H1 (cell line): ENCODE measurements around the gene VCP. TPM values are rescaled to one million over a fixed set of nuclear protein-coding genes. Genes with fewer than 3 reads are reported as not detected.

ENCODE experiments used
- polyA plus RNA-seq, 7 experiments: library from polyadenylated mRNA; depleted of rRNA in 3 of 7; stranded (reverse) in 5 of 7; unstranded in 2 of 7; fragments of >200 nt in 5 of 7; fragments of 200-250 nt in 2 of 7; gene quantifications; 1 replicate in 5 of 7; 2 replicates in 1 of 7; 4 replicates in 1 of 7; pipeline versions ENCODE4 v1.2.1 to v1.2.3, GENCODE V29; 2011 to 2013; ENCODE audit warnings: missing spikeins in 2 of 7, mixed read lengths in 2 of 7
- small RNA-seq: library from polyadenylated mRNA; stranded (forward); fragments of <200 nt; extraction: miRNeasy Mini kit (QIAGEN cat#:217004); gene quantifications from one replicate; pipeline ENCODE3, GENCODE V24; 2013; ENCODE audit not compliant: insufficient read depth
- total RNA-seq: library from RNA; stranded (reverse); fragmentation: NEBNext Ultra II Directional; extraction: Animal tissue kit (Norgen Biotek cat#: 25700); gene quantifications from 2 replicates; pipeline ENCODE4 v1.2.1, GENCODE V29; 2021

The VCP gene
- total and polyA plus RNA-seq, 2 of the 8 experiments (the other 6 are each of a cell fraction or from before 2014, with no cell fraction given) = 173 to 375 TPM

Small RNA genes lying within 50 kb of the gene (small RNA-seq; reads per million reads assigned to genes)
- gene RN7SL338P = not detected

Other genes starting within 250 kb of the VCP start
- gene PHF24, start 114.3 kb downstream of the VCP start, total RNA-seq = 0.35 and 1.0 TPM in 2 replicates
- 0.13 and 0.29 TPM in 2 replicates for gene PHF24, start 114.3 kb downstream of the VCP start, polyA plus RNA-seq (2011; rRNA removed)
- 34.1 and 38.0 TPM in 2 replicates for gene DNAJB5, start 82.9 kb downstream of the VCP start, total RNA-seq
- gene DNAJB5, start 82.9 kb downstream of the VCP start, polyA plus RNA-seq (2011; rRNA removed) = 25.0 and 27.8 TPM in 2 replicates
- 86.7 and 87.1 TPM in 2 replicates for gene FANCG, start 7.3 kb upstream of the VCP start, total RNA-seq
- 66.6 and 75.2 TPM in 2 replicates for gene FANCG, start 7.3 kb upstream of the VCP start, polyA plus RNA-seq (2011; rRNA removed)
- gene PIGO, start 24.0 kb upstream of the VCP start, total RNA-seq = 20.3 and 20.5 TPM in 2 replicates
- gene PIGO, start 24.0 kb upstream of the VCP start, polyA plus RNA-seq (2011; rRNA removed) = 31.3 and 41.0 TPM in 2 replicates
- 203 and 208 TPM in 2 replicates for gene STOML2, start 30.5 kb upstream of the VCP start, total RNA-seq
- gene STOML2, start 30.5 kb upstream of the VCP start, polyA plus RNA-seq (2011; rRNA removed) = 256 and 269 TPM in 2 replicates
- gene ATOSB, start 43.2 kb upstream of the VCP start, total RNA-seq = 6.4 and 6.9 TPM in 2 replicates
- 10.4 and 13.3 TPM in 2 replicates for gene ATOSB, start 43.2 kb upstream of the VCP start, polyA plus RNA-seq (2011; rRNA removed)
- 46.5 and 51.7 TPM in 2 replicates for gene UNC13B, start 89.4 kb upstream of the VCP start, total RNA-seq
- gene UNC13B, start 89.4 kb upstream of the VCP start, polyA plus RNA-seq (2011; rRNA removed) = 23.1 and 28.7 TPM in 2 replicates